GM12878 (cell line): ENCODE results near the gene GPC6. TPM values are rescaled to one million over a fixed set of nuclear protein-coding genes. Genes with fewer than 3 reads are reported as not detected.

Experiments
- ATAC-seq: fragments of 200-7000 bp; cut with Tn5 transposase; 3 replicates; pipeline ENCODE4 v1.9.1; 2020; ENCODE audit warnings: mild to moderate bottlenecking, moderate library complexity
- BruUV-seq: library from RNA; stranded (reverse); fragments of 400-500 nt; replicated peaks from 2 replicates; lab custom pipeline; 2021; lab: Mats Ljungman, UMichigan
- CTCF ChIA-PET: fragments of 300-600 bp; sonication (Branson Sonifier 250); formaldehyde crosslinking; extraction: SDS; loops from one replicate; lab custom pipeline; 2021; ENCODE audit warnings: inconsistent platforms; lab: Yijun Ruan, JAX
- POLR2A ChIA-PET: fragments of 350-600 bp; formaldehyde crosslinking; extraction: SDS; loops from one replicate; lab custom pipeline; 2021; ENCODE audit warnings: inconsistent platforms; lab: Charles Lee
- RAD21 ChIA-PET: fragments of 300-600 bp; sonication (Branson Sonifier 250); formaldehyde crosslinking; loops from one replicate; lab custom pipeline; 2023; ENCODE audit warnings: antibody characterized with exemption; ENCODE audit not compliant: unreplicated experiment; lab: Charles Lee
- SMC1A ChIA-PET: fragments of 300-600 bp; sonication (Branson Sonifier 250); formaldehyde crosslinking; loops from one replicate; lab custom pipeline; 2023; ENCODE audit not compliant: unreplicated experiment, uncharacterized antibody; lab: Charles Lee
- DNase-seq: peaks from one replicate; pipeline ENCODE4 v3.0.0-alpha.2; 2011; ENCODE audit warnings: low read depth, low spot score
- FAIRE-seq: peaks from 3 replicates; lab custom pipeline; 2011; peaks lifted over from hg19 to GRCh38; lab: Jason Lieb, UNC
- H2AFZ ChIP-seq: 2 replicates; pipeline ENCODE4 v1.6.0; 2011; ENCODE audit warnings: low read depth, low read length, control low read depth; ENCODE audit not compliant: control insufficient read depth
- H3K27ac ChIP-seq: 2 replicates; pipeline ENCODE4 v1.5.1; 2011; ENCODE audit warnings: control low read depth; ENCODE audit not compliant: control insufficient read depth, insufficient read depth
- H3K27me3 ChIP-seq, 2 experiments: replicated peaks in 1 of 2; 2 replicates each; pipeline versions ENCODE4 v1.6.0 to v1.6.1; 2011; ENCODE audit warnings: low read length in 1 of 2; ENCODE audit not compliant: control insufficient read depth in 2 of 2, insufficient read depth in 2 of 2
- H3K36me3 ChIP-seq, 2 experiments: 2 replicates each; pipeline ENCODE4 v1.5.1; 2011; ENCODE audit warnings: low read length in 1 of 2; ENCODE audit not compliant: control insufficient read depth in 2 of 2, insufficient read depth in 2 of 2
- H3K4me1 ChIP-seq: 2 replicates; pipeline ENCODE4 v1.6.1; 2011; ENCODE audit warnings: mild to moderate bottlenecking, low read length, moderate library complexity, mixed read lengths; ENCODE audit not compliant: control insufficient read depth, insufficient read depth
- H3K4me2 ChIP-seq: 2 replicates; pipeline ENCODE4 v1.6.0; 2011; ENCODE audit warnings: control low read depth; ENCODE audit not compliant: control insufficient read depth, insufficient read depth
- H3K4me3 ChIP-seq: fragments of 200-600 bp; sonication (generic); 2 replicates; pipeline ENCODE4 v1.5.1; 2016
- H3K79me2 ChIP-seq: 2 replicates; pipeline ENCODE4 v1.6.0; 2011; ENCODE audit warnings: low read length; ENCODE audit not compliant: control insufficient read depth, insufficient read depth
- H3K9ac ChIP-seq: 2 replicates; pipeline ENCODE4 v1.8.0; 2011; ENCODE audit warnings: low read length, control low read depth, mixed read lengths; ENCODE audit not compliant: control insufficient read depth, insufficient read depth
- H3K9me3 ChIP-seq: replicated peaks from 3 replicates; pipeline ENCODE4 v1.5.1; 2011; ENCODE audit warnings: mild to moderate bottlenecking, low read length; ENCODE audit not compliant: control insufficient read depth, insufficient read depth
- H4K20me1 ChIP-seq: 2 replicates; pipeline ENCODE4 v1.6.0; 2011; ENCODE audit not compliant: control insufficient read depth, insufficient read depth
- CBX3 ChIP-seq: fragments of 200-600 bp; sonication (generic); IDR thresholded peaks from 2 replicates; pipeline ENCODE4 v1.6.1; 2016; ENCODE audit warnings: low read depth, borderline replicate concordance
- JUNB ChIP-seq: IDR thresholded peaks from 2 replicates; pipeline ENCODE4 v1.6.1; 2016; ENCODE audit warnings: antibody characterized with exemption, mild to moderate bottlenecking
- MTA3 ChIP-seq: IDR thresholded peaks from 2 replicates; pipeline ENCODE4 v1.6.1; 2012; ENCODE audit warnings: low read length, inconsistent platforms, borderline replicate concordance
- SP1 ChIP-seq: IDR thresholded peaks from one replicate; pipeline ENCODE4 v1.6.1; 2011; ENCODE audit warnings: low read depth, low read length
- SPI1 ChIP-seq: IDR thresholded peaks from 2 replicates; pipeline ENCODE4 v1.6.1; 2011; ENCODE audit warnings: low read depth, mild to moderate bottlenecking, low read length, moderate library complexity, borderline replicate concordance; ENCODE audit not compliant: insufficient read depth
- TCF3 ChIP-seq: IDR thresholded peaks from 2 replicates; pipeline ENCODE4 v1.6.1; 2012; ENCODE audit warnings: low read depth, mild to moderate bottlenecking, low read length, borderline replicate concordance; ENCODE audit not compliant: insufficient read depth
- YY1 ChIP-seq: IDR thresholded peaks from 2 replicates; pipeline ENCODE4 v1.6.1; 2011; ENCODE audit warnings: low read depth, mild to moderate bottlenecking, low read length
- WGBS: methylation state at CpG from one replicate; pipeline ENCODE4 v1.1.6; 2016; ENCODE audit warnings: low lambda C conversion rate; ENCODE audit not compliant: insufficient replicate concordance, insufficient coverage; ENCODE audit errors: missing lambda C conversion rate; 5-methylcytosine and 5-hydroxymethylcytosine counted together
- in situ Hi-C: fragments of 300-500 bp; cut with MboI; formaldehyde crosslinking; loops from 9 replicates; pipeline ENCODE4 v1.14.3; 2018; ENCODE audit warnings: mixed read lengths
- intact Hi-C: fragments of 100-400 bp; cut with micrococcal nuclease; formaldehyde crosslinking; loops from one replicate; pipeline ENCODE4 v1.14.2; 2022; ENCODE audit not compliant: unreplicated experiment
- polyA plus RNA-seq, 11 experiments: library from polyadenylated mRNA; depleted of rRNA in 4 of 11; unstranded in 6 of 11; stranded (reverse) in 5 of 11; fragments of >200 nt; fragmentation: Nextera tagmentation in 4 of 11; fragmentation: Illumina TruSeq in 1 of 11; extraction: Ambion mirVana in 4 of 11; extraction: Trizol in 1 of 11; gene quantifications; 1 replicate in 1 of 11; 2 replicates in 10 of 11; pipeline versions ENCODE4 v1.2.1 to v1.2.3, GENCODE V29; 2011 to 2016; ENCODE audit warnings: inconsistent platforms in 2 of 11, missing spikeins in 2 of 11, low read depth in 1 of 11
- total RNA-seq, 4 experiments: library from RNA; depleted of rRNA in 3 of 4; stranded (reverse); fragments of >200 nt in 3 of 4; fragmentation: Illumina TruSeq in 1 of 4; extraction: Trizol in 1 of 4; gene quantifications; 2 replicates each; pipeline versions ENCODE4 v1.2.1 to v1.2.3, GENCODE V29; 2013 to 2021
- TF ChIP-seq, protein P1 (sequence below): IDR thresholded peaks from 2 replicates; pipeline ENCODE4 v1.6.1; 2011; ENCODE audit warnings: low read depth, mild to moderate bottlenecking, low read length, moderate library complexity, borderline replicate concordance; ENCODE audit errors: extremely low read depth

Gene GPC6
- total and polyA plus RNA-seq, 10 of the 15 experiments (the other 5 are each of a cell fraction or from before 2014, with no cell fraction given) = 0.03 to 0.04 (median 0.03) TPM; not detected in 7

DNA sequence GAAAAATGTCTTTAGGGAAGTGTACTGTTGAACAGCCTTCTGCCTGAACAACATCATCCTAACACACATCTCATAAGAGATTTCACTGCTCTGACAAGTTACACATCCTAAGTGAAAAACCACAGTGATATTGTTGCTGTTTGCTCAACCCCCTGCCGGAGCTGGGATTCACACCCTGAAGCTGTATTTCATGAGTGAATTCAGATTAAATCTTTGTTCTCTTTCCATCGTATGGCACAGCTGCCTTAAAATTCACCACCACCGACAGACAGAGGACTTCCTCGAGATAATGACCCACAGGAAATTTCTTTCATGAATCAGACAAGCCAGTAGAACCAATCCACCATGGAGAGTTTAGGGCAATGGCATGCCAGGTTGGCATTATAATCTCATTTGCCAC, 972.1 kb downstream of the GPC6 start (continued):
- TF ChIP-seq, protein P1, sequence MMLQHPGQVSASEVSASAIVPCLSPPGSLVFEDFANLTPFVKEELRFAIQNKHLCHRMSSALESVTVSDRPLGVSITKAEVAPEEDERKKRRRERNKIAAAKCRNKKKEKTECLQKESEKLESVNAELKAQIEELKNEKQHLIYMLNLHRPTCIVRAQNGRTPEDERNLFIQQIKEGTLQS = no peak
- no peak for TF ChIP-seq SPI1

DNA sequence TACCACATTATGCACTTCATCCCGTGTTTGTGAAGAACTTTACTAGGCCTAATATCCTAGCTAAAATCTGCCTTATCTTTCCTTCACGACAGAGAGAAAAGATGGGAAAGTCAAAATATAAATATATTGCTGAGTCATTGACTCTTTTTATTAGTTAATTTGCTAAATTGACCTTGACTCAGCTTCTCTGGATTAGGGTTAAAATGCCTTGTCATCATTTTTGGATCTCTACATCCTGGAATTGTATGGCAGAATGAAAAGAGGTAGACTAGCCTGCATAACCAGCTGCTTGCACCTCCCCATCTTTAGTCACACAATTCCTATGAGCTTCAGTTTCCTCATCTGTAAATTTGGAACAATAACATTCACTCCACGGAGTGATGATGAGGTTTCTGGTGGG, 972.5 kb downstream of the GPC6 start:
- no TSS peak for BruUV-seq
- no peaks in the 10 kb centered on the region for H3K36me3 ChIP-seq
- H4K20me1 ChIP-seq = no peaks in the 10 kb centered on the region
- ChIA-PET RAD21 (no interaction called here), SMC1A (interaction anchor here (0.6 kb wide), 1 partner anchor 118 kb away, joined by 4 read pairs; no protein-coding TSS in a partner anchor), POLR2A (no interaction called here), CTCF (no interaction called here)
- TF ChIP-seq YY1 (no peak), TCF3 (no peak), CBX3 (no peak), SP1 (no peak), JUNB (no peak), MTA3 (no peak)
- intact Hi-C loops (loop anchor here (10.0 kb wide), 1 partner anchor 1624 kb away; no protein-coding TSS in a partner anchor), in situ Hi-C loops (no loop called here)
- no peaks in the 10 kb centered on the region for H3K9me3 ChIP-seq
- DNase-seq (no peak), FAIRE-seq (no peak), ATAC-seq (no peak)
- H2AFZ ChIP-seq = no peak overlapping the region
- H3K79me2 ChIP-seq = no peaks in the 10 kb centered on the region
- no peak overlapping the region for H3K4me2 ChIP-seq
- H3K9ac ChIP-seq = no peak overlapping the region
- no peaks in the 10 kb centered on the region for H3K27me3 ChIP-seq
- H3K4me3 ChIP-seq = no peak overlapping the region
- H3K27ac ChIP-seq = no peak overlapping the region
- no peaks in the 10 kb centered on the region for H3K4me1 ChIP-seq
- WGBS = 0% methylated on average over 3 of the region's 3 CpGs
